Measurements from ENCODE around the gene GALNT7. TPM values are rescaled to one million over a fixed set of nuclear protein-coding genes. Genes with fewer than 3 reads are reported as not detected.

Gene GALNT7
- total and polyA plus RNA-seq, 11 donors = 2.3 to 12.8 (median 6.0) TPM

- Histone ChIP-seq H3K36me3 (no peaks in the 10 kb centered on the region), H3K4me3 (no peak overlapping the region), H3K9me3 (no peaks in the 10 kb centered on the region), H3K27ac (no peak overlapping the region), H3K27me3 (no peaks in the 10 kb centered on the region), H3K4me1 (no peaks in the 10 kb centered on the region)
- no peak for ATAC-seq
- no peak for DNase-seq
- intact Hi-C loops (cut with DNase I) = no loop called here
- TF ChIP-seq CTCF (IDR thresholded peaks at IDR 0.05) = no peak
- TF ChIP-seq POLR2A (IDR thresholded peaks at IDR 0.05) = no peak
Measured at GRCh38 chr4:173245952-173246351, 77.3 kb downstream of the GALNT7 start.

GRCh38 chr4:173246719-173247118 is 78.1 kb downstream of the GALNT7 start:
- no peak overlapping the region for H3K4me3 ChIP-seq
- no peak overlapping the region for H3K27ac ChIP-seq
- intact Hi-C loops (cut with DNase I) = no loop called here
- WGBS, 4 donors = 61 to 69% (median 64%) methylated on average over 3 of the region's 3 CpGs
- H3K27me3 ChIP-seq = no peaks in the 10 kb centered on the region
- H3K36me3 ChIP-seq = no peaks in the 10 kb centered on the region
- TF ChIP-seq POLR2A (IDR thresholded peaks at IDR 0.05) = no peak
- no peak for TF ChIP-seq CTCF (IDR thresholded peaks at IDR 0.05)
- DNase-seq (no peak), ATAC-seq (no peak)
- peaks cover 0 to 7% (median 0%) of the 10 kb centered on the region in 12 donors for H3K4me1 ChIP-seq
- H3K9me3 ChIP-seq = no peaks in the 10 kb centered on the region

GRCh38 chr4:173247321-173247720 is 78.7 kb downstream of the GALNT7 start:
- H3K27me3 ChIP-seq = no peaks in the 10 kb centered on the region
- peaks cover 0 to 7% (median 0%) of the 10 kb centered on the region in 12 donors for H3K4me1 ChIP-seq
- H3K27ac ChIP-seq = no peak overlapping the region
- H3K9me3 ChIP-seq = no peaks in the 10 kb centered on the region
- TF ChIP-seq POLR2A (IDR thresholded peaks at IDR 0.05) (no peak), CTCF (IDR thresholded peaks at IDR 0.05) (no peak)
- DNase-seq (no peak), ATAC-seq (no peak)
- WGBS, 4 donors = 52 to 71% (median 64%) methylated on average over 5 of the region's 5 CpGs
- intact Hi-C loops (cut with DNase I) = no loop called here
- no peaks in the 10 kb centered on the region for H3K36me3 ChIP-seq
- no peak overlapping the region for H3K4me3 ChIP-seq

- H3K4me1 ChIP-seq = peaks cover 0 to 7% (median 0%) of the 10 kb centered on the region in 12 donors
- DNase-seq (no peak), ATAC-seq (no peak)
- H3K27me3 ChIP-seq = no peaks in the 10 kb centered on the region
- TF ChIP-seq CTCF (IDR thresholded peaks at IDR 0.05) (no peak), POLR2A (IDR thresholded peaks at IDR 0.05) (no peak)
- no peaks in the 10 kb centered on the region for H3K9me3 ChIP-seq
- no peaks in the 10 kb centered on the region for H3K36me3 ChIP-seq
- no peak overlapping the region for H3K27ac ChIP-seq
- intact Hi-C loops (cut with DNase I) = no loop called here
- no peak overlapping the region for H3K4me3 ChIP-seq
Measured at GRCh38 chr4:173248690-173249089, 80.1 kb downstream of the GALNT7 start.

All from heart left ventricle (tissue), 16 donors.